HG03097 (cell line): Measurements from ENCODE around the gene NCKAP5.

ENCODE experiments used
- ATAC-seq: cut with Tn5 transposase; IDR thresholded peaks from one replicate; pipeline ENCODE4 v1.9.1; 2021; ENCODE audit not compliant: unreplicated experiment, low FRiP score

NCKAP5 gene

DNA sequence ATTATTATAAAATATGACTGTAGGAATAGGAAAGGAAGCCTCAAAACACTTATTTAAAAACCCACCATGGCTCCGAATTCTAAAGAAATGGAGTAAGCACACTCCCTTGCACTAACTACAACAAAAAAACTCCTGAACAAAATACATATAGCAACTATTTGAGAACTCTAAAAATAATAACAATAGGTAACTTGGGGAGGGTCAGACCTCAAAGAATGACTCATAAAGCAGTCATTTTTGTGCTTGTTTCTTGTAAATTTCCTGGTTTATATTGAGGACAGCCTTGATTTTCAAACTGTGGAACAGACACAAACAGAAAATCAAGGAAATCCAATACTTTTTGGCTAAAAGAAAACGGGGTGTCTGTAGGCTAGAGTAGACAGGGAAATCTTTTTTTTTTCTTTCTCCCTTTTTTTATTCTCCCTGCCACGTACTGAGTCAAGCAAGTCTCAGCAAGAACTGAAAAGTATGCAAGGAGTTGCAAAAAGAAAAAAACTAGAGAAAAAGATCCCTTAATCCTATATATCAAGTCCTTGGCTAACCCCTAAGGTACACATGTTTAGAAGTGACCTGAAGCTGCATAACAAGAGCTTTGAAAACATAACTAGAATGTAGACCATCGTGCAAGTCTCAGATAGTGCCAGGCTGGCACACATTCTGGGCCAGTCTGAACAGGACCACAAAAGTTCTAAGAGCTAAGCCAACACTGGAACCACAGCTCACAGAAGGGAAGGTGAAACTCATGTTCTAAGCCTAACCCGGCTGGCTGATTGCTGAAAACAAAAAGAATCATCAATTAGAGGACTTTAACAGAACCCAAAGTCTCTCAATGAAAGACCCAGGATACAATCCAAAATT lies 495.2 kb downstream of the NCKAP5 start:
- no peak for ATAC-seq

DNA sequence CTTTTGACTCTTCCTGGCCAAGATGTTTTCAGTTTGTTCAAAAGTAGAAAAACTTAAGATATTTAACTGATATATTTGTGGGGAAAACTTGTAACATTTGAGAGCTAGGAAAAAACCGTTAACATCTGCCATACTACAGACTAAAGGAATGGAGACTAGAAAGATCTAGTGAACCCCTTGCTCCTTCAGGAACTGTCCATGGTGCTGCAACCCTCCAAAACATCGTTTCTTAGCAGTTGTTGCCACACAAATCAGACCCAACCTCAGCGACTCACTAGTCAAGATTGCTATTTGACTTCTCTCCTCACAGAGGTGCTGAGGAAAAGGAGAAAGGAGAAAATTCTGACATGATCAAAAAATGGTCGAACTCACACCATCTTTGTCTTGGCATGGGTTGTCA lies 504.5 kb downstream of the NCKAP5 start:
- no peak for ATAC-seq

DNA sequence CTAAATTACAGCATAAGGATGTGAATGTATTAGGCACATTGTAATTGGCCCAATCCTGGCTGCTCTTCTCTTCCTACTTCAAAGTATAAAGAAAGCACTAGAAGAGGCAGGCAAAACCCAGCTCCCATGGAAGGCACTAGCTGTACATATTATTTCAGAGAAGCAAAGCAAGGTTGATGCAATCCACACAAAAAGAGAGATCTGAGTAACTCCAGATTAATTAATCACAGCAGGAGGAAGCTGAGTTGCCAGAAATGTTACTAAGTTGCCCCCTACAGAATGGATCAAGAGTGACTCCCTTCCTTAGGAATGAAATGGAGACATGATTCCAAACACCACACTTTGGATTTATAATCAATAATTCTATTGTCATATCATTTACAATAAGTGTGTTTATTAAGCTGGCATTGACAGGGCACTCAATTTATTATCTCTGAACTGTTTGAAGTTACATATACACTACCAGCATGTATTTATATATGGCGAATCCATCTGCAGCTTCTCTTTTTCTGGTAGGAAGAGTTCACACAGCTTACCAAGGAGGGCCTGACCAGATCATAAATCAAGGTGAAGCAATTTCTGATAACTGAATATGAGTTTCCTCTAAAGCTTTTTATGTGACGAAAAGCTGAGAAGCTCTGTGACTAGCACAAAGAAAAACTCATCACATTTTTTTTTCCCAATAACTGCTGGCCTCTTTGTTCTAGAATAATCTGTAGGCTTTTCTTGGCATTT lies 505.2 kb downstream of the NCKAP5 start:
- no peak for ATAC-seq

DNA sequence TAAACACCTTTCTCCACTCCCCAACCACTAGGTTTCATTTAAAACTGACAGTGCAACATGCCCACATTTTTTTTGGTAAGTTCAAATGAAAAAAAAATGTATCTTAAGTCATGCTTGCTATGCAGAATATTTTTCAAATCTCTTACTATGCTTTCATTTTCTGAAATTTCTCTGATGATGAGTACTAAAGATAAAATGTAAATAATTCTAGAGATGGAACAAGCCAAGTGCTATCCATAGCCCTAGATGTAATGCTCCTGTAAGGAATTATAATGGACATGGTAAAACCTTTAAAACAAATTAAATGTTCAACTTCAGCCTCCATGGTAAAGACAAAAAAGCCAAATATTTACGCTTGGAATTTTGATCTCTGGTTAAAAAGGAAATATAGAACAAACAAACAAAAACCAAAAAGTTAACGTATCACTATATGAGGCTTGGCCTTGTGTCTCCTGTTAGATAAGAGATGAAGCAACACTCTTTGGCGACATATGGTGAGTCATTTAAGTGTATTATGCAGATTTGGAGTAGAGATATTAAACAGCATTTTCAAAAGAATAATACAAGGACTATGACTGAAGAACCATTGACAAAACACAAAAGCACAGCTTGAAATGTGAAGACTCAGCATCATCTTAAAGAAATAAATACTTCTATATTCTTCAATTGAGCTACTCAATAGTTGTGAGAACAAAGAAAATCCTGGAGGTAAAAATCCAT lies 506.2 kb downstream of the NCKAP5 start:
- ATAC-seq: no peak

DNA sequence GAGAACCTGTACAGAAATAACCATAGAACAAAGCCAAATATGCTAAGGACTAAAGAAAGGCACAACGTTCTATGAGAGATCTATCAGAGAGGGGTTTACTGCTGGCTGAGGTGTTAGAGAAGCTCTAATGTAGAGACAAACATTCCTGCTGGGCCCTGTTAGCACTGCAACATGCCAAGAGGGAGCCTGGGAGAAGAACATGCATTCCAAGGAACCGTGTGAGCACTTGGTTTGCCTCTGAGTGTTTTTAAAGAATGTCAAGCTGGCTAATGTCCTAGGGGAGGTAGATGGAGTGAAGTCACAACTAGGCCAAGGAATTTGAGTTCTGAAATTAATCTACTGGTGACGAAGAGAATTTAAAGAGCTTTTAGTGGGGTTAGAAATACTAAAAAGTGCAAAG lies 514.0 kb downstream of the NCKAP5 start:
- no peak for ATAC-seq

DNA sequence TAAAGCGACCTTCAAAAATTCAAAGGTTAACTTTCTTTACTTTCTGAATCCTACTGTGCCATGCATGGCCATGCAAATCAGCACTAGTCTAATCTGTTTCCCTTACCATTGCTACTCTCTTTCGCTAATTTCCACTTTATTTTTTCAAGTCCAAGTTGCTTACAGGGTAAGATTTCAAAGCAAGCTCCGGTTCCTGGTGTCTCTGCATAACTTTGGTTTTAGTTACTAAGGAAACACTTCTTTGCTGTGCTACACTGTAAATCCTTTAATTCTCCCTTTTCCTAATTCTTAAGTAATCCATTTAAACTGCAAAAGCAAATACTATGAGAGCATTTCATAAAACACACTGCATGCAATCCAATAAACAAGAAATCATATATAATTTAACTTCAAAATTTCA lies 514.7 kb downstream of the NCKAP5 start:
- ATAC-seq: no peak

DNA sequence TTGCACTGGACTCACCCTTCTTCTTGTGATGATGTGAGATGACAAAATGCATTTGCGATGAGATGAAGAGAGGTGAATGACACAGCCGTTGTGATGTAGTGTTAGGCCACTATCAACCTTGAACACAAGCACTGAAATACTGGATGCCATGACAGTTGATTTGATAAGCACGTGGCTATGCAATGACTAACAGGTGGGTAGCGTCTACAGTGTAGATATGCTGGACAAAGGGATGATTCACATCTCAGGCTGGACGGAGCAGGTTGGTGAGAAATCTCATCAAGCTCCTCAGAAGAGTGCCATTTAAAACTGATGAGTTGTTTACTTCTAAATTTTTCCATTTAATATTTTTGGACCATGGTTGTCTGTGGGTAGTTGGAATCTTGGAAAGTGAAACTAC lies 522.5 kb downstream of the NCKAP5 start:
- ATAC-seq: no peak

DNA sequence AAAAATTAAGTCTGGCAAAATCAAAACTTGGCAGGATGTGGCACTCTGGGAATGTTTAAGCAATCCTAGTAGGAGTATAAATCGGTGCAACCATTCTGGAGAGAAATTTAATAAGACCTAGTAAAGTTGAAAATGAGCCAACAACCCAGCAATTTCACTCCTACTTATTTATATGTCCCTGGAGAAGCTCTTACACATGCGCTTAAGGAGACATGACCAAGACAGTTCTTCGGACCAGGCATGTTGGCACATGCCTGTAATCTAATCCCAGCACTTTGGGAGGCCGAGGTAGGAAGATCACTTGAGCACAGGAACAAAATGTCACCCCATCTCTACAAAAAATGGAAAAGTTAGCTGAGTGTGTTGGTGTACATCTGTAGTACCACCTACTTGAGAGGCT lies 523.7 kb downstream of the NCKAP5 start:
- ATAC-seq: no peak

DNA sequence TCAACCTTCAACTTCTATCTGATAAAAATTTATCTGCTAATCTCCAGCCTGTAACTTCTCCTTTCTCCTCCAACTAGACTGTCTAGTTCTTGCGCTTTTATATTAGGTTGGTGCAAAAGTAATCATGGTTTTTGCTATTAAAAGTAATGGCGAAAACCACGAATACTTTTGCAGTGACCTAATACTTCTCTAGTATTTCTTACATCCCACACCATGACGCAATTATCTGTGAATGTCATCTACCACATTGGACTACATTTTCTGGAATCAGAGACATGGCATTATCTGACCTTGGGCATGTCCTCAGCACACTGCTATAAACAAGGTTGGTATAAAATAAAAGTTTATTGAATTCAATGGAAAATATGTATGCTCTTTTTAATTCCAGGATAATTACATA lies 528.1 kb downstream of the NCKAP5 start:
- no peak for ATAC-seq

DNA sequence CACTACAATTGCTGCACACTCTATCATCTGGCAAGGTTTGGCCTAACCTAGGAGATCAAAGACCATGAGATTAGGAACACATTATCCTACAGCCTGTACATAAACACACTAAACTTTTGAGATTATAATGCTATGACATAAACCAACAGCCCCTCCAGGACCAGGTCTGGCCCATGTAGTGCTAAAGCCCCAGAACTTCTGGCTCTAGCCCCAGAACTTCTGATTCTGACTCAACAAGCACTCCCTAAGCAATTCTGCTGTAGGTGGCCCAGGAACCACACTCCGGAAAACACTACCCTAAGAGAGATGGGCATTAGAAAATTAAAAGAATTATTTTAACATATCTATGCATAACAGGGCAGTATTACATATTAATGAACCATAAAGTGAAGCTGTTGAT lies 528.7 kb downstream of the NCKAP5 start:
- ATAC-seq: no peak

DNA sequence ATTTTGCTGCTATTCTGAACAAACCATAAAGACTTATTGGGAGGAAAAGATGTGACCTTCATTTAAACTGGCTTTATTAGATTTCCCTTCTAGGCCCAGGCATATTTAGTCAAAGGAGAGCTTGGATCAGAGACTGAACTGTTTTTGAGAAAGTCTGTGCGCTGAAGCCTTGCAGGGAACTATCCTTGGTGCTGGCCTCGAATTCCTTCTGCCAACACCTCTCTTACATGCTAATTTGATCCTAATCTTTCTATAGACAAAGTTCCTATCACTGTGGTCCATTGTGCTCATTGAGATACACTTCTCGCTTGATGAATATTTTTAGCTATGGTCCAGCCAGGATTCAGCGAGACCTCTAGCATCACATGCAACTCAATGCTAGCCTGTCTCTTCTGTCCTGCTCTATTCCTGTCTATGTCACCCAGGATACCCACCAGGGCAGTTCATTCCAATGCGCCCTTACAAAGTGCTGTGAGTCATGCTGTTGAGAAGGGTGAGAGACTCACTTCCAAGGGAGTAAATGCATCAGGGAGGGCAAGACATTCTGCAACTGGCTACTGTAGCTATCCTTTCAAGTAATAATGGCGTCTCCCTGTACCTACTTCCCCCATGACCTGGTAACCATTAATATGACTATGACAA lies 541.6 kb downstream of the NCKAP5 start:
- no peak for ATAC-seq

DNA sequence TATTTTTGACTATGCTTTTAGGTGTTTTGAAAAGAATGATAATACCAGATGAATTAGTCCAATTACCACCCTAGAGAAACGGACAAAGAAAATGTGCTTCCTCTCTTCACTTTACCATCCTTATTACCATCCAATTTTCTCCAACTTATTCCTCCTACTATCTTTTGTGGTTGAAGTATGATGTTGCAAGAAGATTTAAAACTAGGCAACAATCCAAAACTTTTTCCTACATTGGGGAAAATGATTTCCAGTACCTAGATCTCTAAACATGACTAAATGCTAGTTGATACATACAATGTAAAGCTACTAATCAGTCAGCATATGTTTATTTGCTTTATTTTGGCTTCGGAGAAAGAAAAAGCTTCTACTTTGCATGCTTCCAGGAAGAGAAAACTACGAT lies 543.3 kb downstream of the NCKAP5 start:
- ATAC-seq: no peak

DNA sequence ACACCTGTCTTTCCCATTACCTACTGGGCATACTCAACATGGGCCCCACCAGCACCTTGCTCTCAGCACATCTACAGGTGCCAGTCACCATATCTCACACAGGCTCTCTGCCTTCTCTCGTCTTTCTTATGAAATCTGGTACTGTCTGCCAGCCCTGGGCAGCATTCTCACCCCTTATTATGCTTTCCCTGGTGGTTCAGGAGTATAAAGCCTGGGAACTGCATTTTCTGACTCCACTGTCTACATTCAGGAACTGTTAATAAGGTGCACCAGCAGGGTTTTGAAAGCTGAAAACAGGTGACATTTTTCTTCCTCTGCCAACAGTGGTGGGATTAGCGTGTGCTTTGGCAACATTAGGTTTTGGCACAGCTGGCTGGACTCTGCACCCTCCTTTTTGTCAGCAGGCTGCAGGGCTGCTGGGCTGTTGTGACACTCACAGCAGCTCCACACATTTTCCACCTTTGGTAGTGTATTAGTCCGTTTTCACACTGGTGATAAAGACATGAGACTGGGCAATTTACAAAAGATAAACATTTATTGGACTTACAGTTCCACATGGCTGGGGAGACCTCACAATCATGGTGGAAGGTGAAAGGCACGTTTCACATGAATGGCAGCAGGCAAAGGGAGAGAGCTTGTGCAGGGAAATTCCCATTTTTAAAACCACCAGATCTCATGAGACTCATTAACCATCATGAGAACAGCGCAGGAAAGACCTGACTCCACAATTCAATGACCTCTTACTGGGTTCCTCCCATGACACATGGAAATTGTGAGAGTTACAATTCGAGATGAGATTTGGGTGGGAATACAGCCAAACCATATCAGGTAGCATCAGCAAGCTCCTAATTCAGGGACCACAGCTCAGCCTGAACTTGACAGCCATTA lies 555.2 kb downstream of the NCKAP5 start:
- no peak for ATAC-seq

DNA sequence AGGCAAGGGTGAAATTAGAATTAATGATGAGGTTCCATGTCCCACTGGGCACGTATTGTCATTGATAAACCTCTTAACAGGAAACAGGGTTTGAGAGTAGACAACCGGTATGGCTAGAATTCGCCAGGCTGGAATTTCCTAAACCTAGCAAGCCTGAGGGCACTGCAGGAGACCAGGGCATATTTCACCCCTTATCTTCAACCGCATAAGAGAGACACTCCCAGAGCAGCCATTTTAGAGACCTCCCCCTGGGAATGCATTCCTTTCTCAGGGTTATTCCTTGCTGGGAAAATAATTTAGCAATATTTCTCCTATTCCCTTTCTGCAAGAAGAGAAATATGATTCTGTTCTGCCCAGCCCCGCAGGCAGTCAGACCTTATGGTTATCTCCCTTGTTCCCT lies 563.6 kb downstream of the NCKAP5 start:
- no peak for ATAC-seq

DNA sequence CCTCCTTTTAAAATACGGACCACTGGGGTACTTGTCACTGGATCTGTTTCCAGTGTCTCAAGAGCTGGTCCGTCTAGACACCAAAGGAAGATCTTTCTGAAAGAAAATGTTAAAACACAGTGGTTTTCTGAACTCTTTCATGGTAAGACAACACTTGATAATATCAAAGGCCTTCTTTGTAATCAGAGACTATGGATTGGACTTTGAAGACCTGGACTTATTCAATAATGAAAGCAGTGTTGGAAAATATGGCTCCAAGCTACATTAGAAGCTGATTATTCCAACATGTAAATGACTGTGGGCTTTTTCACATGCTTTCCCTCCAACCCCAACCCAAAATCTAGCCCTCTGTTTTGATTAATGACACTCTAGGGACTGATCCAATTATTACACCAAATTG lies 568.8 kb downstream of the NCKAP5 start:
- ATAC-seq: no peak

DNA sequence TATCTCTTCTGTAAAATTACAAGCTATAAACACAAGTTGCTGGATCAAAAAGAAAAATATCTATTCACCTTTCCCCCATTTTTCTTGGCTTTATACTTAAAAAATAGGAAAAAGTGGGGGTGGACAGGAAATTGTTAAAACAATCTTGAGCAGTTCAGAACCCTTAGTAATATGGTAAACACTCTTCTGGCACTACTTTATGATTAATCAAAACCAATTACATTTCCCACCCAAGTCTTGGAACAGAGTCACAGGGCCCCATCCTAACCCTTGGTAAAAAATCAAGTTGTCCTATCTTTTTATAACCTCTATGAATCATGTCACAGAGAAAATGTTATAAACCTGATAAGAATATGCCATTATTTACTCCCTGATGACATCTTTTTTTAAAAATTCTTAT lies 570.0 kb downstream of the NCKAP5 start:
- no peak for ATAC-seq

DNA sequence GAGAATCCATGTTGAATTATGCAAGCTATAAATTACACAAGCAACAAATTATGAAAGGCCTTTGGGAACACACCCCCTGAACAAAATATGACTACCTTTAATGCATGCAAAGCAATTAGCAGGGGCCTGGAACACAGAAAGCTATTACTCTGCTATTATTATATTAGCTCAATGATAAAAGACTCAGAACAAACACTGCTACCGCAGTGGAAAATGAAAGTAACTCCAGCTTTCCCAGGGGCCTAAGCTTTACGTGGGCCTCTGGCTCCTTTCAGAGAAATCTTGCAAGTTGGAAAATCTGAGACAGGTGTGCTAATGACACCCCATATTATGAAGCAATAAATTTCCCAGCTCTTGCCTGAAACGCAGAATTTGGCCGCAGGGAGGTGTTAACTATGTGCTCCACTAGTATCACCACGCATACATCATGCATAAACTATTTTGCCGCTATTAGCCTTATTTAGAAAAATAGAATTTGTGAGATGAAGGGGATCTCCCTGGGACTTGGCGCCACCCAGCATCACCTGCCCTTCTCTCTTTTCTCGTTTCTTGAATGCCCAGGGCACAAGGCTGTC lies 576.7 kb downstream of the NCKAP5 start:
- ATAC-seq: no peak

DNA sequence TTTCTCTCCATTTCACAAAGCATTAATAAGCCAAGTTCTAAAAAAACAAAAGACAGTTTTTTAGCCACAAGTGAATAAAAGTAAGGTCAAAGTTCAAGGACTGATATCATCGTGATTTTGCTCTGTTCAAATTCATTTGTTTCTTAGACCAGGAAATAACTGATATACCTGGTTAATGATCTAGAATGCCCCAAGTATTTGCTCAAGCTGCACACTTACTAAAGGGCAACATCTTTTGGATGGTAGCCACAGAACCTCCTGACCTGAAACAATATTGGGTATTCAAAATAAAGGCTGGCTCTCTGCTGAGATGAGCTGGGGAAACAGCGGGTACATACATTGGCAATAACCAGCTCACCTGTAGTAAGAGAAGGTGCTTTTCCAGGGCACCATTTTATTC lies 583.5 kb downstream of the NCKAP5 start:
- ATAC-seq: no peak

DNA sequence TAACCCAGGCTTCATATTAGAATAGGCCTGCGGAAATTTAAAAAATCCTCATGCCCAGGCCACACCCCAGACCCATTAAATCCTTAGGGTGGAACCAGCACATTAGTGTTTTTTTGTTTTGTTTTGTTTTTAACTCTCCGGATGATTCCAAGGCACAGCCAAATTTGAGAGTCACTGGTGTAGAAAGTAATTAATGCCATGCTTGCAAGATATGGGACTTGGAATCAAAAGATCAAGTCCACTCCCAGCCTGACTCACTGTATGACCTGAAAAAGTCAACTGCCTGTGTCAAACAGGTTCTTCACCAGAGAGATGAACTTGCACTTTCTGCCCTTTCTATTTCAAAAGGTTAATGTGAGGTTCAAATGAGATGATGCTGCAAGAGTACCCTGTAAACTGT lies 588.0 kb downstream of the NCKAP5 start:
- no peak for ATAC-seq
